8988T (cell line): Measurements from ENCODE around the gene CYP19A1.

Source experiments
- DNase-seq: peaks from one replicate; pipeline ENCODE4 v3.0.0; 2011

Gene CYP19A1

GRCh38 chr15:51356983-51357382, 18.6 kb upstream of the CYP19A1 start:
- no peak for DNase-seq

- no peak for DNase-seq
Observed at GRCh38 chr15:51356147-51356546, 17.8 kb upstream of the CYP19A1 start.

GRCh38 chr15:51355096-51355495, 16.7 kb upstream of the CYP19A1 start:
- DNase-seq, result no peak

- no peak for DNase-seq
Observed at GRCh38 chr15:51353976-51354375, 15.6 kb upstream of the CYP19A1 start.

GRCh38 chr15:51350723-51351122, 12.3 kb upstream of the CYP19A1 start:
- DNase-seq, result no peak

- no peak for DNase-seq
Observed at GRCh38 chr15:51349156-51349844, 10.9 kb upstream of the CYP19A1 start.

GRCh38 chr15:51348688-51349087, 10.3 kb upstream of the CYP19A1 start:
- no peak for DNase-seq

- no peak for DNase-seq
Observed at GRCh38 chr15:51346136-51346535, 7.7 kb upstream of the CYP19A1 start.

GRCh38 chr15:51343466-51343865, 5.1 kb upstream of the CYP19A1 start:
- DNase-seq, result no peak

GRCh38 chr15:51342227-51342999, 4.0 kb upstream of the CYP19A1 start:
- no peak for DNase-seq

- DNase-seq, result peak; percentile 20
Observed at GRCh38 chr15:51341366-51342226, 3.2 kb upstream of the CYP19A1 start, which contains the start of gene GLDN. Gene GLDN, plus strand, starts transcription at chr15:51341655. Its CDS starts 30 bp downstream, at chr15:51341685.

- DNase-seq, result no peak
Observed at GRCh38 chr15:51335538-51336410, 2.6 kb downstream of the CYP19A1 start.

GRCh38 chr15:51335087-51335486, 3.3 kb downstream of the CYP19A1 start:
- DNase-seq, result no peak

GRCh38 chr15:51334011-51334451, 4.4 kb downstream of the CYP19A1 start:
- no peak for DNase-seq

- DNase-seq, result no peak
Observed at GRCh38 chr15:51333571-51333970, 4.8 kb downstream of the CYP19A1 start.

- DNase-seq, result no peak
Observed at GRCh38 chr15:51332206-51333147, 5.9 kb downstream of the CYP19A1 start.

GRCh38 chr15:51331141-51331540, 7.3 kb downstream of the CYP19A1 start:
- no peak for DNase-seq

- DNase-seq, result no peak
Observed at GRCh38 chr15:51328926-51329325, 9.5 kb downstream of the CYP19A1 start.

GRCh38 chr15:51327081-51327480, 11.3 kb downstream of the CYP19A1 start:
- no peak for DNase-seq

GRCh38 chr15:51325167-51325566, 13.2 kb downstream of the CYP19A1 start:
- DNase-seq, result no peak

GRCh38 chr15:51323749-51324148, 14.6 kb downstream of the CYP19A1 start:
- no peak for DNase-seq
